HFF-Myc (cell line): ENCODE results near the gene MARF1.
"Not testable (repeated sequence)": the region's sequence is repeated elsewhere in the genome, so short reads cannot be mapped to it uniquely, and the experiment has no call there.

Source experiments
- DNase-seq: peaks from one replicate; pipeline ENCODE4 v3.0.0-alpha.2; 2011; ENCODE audit warnings: low read depth; ENCODE audit errors: extremely low read depth
- H3K4me3 ChIP-seq: replicated peaks from 2 replicates; pipeline ENCODE4 v1.5.1; 2011; ENCODE audit warnings: low read depth, mild to moderate bottlenecking, control low read depth, low read length
- CTCF ChIP-seq: IDR thresholded peaks from 2 replicates; pipeline ENCODE4 v1.5.1; 2012; ENCODE audit warnings: mild to moderate bottlenecking, low read depth, low read length, control low read depth; ENCODE audit errors: missing control alignments

MARF1 gene

GRCh38 chr16:15556130-15556529 is 86.8 kb downstream of the MARF1 start:
- DNase-seq, result no peak
- TF ChIP-seq CTCF, result no peak
- no peak overlapping the region for H3K4me3 ChIP-seq

GRCh38 chr16:15553313-15554088 is 89.5 kb downstream of the MARF1 start:
- H3K4me3 ChIP-seq, result no peak overlapping the region
- no peak for TF ChIP-seq CTCF
- no peak for DNase-seq

- TF ChIP-seq CTCF, result no peak
- no peak overlapping the region for H3K4me3 ChIP-seq
- DNase-seq, result no peak
Measured at GRCh38 chr16:15552507-15552906, 90.4 kb downstream of the MARF1 start.

- no peak for TF ChIP-seq CTCF
- H3K4me3 ChIP-seq, result no peak overlapping the region
- no peak for DNase-seq
Measured at GRCh38 chr16:15548482-15548891, 94.5 kb downstream of the MARF1 start.

GRCh38 chr16:15547768-15548096 is 95.2 kb downstream of the MARF1 start:
- H3K4me3 ChIP-seq, result no peak overlapping the region
- no peak for DNase-seq
- no peak for TF ChIP-seq CTCF

GRCh38 chr16:15547072-15547767 is 95.7 kb downstream of the MARF1 start:
- not testable (repeated sequence) for H3K4me3 ChIP-seq, DNase-seq

GRCh38 chr16:15545544-15545943 is 97.4 kb downstream of the MARF1 start:
- TF ChIP-seq CTCF, result no peak
- H3K4me3 ChIP-seq, result no peak overlapping the region
- no peak for DNase-seq
